Medulla oblongata (tissue), 1 donor: Measurements from ENCODE around the gene ADGRF3.
"Not testable (repeated sequence)": the region's sequence is repeated elsewhere in the genome, so short reads cannot be mapped to it uniquely, and the experiment has no call there.

ENCODE experiments used
- DNase-seq: peaks from one replicate; pipeline ENCODE4 v3.0.0-alpha.2; 2015; ENCODE audit errors: extremely low spot score

ADGRF3 gene

GRCh38 chr2:26349690-26350089 lies 3.1 kb upstream of the ADGRF3 start:
- DNase-seq = no peak

- no peak for DNase-seq
Measured at GRCh38 chr2:26347286-26347865, 787 bp upstream of the ADGRF3 start.

- peak; percentile 100 for DNase-seq
Measured at GRCh38 chr2:26345545-26346453, 790 bp downstream of the ADGRF3 start, which contains the start of gene SELENOI. Gene SELENOI (plus strand): TSS chr2:26346143. CDS start chr2:26346233, 90 bp downstream.

DNA sequence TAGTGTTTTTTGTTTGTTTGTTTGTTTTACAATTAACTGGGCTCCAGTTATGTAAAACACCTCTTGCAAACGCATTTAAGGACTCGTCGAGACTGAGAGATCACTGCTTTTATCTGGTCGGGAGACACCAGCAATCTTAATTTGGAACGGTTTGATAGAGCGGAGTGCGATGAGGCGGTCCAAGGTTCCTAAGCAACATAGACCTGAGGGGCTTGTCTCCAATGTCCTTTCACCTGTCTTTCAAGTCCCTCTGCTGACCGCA lies 1.4 kb downstream of the ADGRF3 start:
- no peak for DNase-seq

GRCh38 chr2:26344581-26345282 lies 1.9 kb downstream of the ADGRF3 start:
- DNase-seq = no peak

GRCh38 chr2:26340831-26341230 lies 5.8 kb downstream of the ADGRF3 start:
- DNase-seq = no peak

GRCh38 chr2:26337298-26337697 lies 9.3 kb downstream of the ADGRF3 start:
- DNase-seq = no peak

- DNase-seq = no peak
Measured at GRCh38 chr2:26336719-26337118, 9.9 kb downstream of the ADGRF3 start.

- no peak for DNase-seq
Measured at GRCh38 chr2:26335231-26335630, 11.4 kb downstream of the ADGRF3 start.

DNA sequence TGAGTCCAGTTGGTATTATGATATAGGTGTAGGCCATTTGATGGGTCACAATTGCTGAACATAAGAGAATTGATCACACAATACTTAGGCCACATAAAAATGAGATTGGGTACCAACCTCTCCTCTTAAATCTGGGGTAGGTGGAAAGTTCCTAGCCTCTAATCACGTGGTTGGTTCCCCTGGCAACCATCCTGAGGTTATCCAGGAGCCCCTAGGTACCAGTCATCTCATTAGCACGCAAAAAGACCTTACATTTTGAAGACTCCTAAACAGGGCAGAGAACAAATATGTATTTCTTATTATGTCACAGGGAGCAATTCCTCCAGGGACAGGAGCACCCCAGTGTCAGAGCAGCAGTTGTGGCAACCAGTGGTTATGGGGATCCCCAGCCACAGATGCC lies 13.3 kb downstream of the ADGRF3 start:
- DNase-seq = no peak

- DNase-seq = not testable (repeated sequence)
Measured at GRCh38 chr2:26331321-26331720, 15.3 kb downstream of the ADGRF3 start.

DNA sequence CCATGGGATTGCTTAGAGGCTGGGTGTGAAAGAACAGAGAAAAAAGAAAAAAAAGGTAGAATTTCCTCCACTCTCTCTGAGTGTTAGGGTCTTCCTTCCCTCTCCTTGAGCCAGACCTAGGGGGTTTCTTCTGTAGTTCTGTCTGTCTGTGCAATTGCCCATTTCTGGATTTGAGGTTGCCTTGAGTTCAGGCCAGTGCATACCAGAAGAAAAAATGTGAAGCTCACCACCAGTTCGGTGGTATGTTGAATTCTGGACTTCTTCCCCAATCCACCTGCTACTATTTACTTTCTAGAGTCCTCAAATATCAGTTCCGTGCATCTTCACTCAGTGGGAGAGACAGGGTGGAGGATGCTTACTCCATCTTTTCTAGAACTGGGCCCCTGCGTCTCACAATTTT lies 16.0 kb downstream of the ADGRF3 start:
- DNase-seq = no peak

DNA sequence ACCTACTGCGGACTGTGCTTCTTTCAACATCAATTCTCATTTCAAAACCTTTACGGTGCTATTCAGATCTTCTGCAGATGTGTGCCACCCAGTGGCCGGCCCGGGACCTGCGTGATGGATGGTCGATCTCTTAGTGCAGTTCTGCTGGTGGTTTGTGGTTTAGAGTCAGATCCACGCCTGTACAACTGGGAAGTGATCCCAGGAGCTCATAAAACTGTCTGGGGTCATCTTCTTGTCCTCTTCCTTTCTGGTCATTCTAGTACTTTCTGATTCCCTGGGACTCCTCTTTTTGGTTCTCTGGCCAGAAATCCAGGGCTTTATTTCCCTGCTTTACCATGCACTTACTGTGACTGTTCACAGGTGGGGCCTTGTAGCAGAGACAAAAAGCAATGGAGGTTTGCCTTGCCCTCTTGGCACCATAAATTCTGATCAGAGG lies 16.5 kb downstream of the ADGRF3 start:
- peak; percentile 91 for DNase-seq

DNA sequence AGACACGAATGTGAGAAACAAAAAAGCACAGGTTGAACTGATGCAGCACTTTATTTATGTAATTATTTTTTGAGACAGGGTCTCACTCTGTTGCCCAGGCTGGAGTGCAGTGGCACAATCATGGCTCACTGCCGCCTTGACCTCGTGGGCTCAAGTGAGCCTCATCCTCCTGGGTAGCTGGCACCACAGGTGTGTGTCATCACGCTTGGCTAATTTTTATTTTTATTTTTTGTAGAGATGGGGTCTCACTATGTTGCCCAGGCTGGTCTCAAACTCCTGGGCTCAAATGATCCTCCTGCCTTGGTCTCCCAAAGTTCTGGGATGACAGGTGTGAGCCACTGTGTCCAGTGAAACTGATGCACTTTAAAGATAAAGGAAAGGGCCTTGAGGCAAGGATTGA lies 17.5 kb downstream of the ADGRF3 start:
- not testable (repeated sequence) for DNase-seq

GRCh38 chr2:26327291-26328272 lies 19.0 kb downstream of the ADGRF3 start:
- no peak for DNase-seq

DNA sequence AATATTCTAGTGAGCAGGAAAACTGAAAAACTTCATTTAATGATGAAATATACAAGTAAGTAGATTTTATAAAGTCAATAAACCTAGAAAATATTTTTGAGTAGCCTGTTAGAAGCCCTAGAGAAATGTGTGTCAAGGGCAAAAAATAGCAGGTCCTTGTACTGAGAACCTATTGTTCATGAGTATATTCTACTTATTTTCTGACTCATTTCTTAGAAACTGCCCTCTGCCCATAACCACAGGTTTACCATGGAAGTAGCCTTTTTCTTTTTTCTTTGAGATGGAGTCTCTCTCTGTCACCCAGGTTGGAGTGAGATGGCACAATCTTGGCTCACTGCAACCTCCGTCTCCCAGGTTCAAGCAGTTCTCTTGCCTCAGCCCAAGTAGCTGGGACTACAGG lies 20.1 kb downstream of the ADGRF3 start:
- DNase-seq = no peak

GRCh38 chr2:26325851-26326250 lies 20.7 kb downstream of the ADGRF3 start:
- DNase-seq = no peak

DNA sequence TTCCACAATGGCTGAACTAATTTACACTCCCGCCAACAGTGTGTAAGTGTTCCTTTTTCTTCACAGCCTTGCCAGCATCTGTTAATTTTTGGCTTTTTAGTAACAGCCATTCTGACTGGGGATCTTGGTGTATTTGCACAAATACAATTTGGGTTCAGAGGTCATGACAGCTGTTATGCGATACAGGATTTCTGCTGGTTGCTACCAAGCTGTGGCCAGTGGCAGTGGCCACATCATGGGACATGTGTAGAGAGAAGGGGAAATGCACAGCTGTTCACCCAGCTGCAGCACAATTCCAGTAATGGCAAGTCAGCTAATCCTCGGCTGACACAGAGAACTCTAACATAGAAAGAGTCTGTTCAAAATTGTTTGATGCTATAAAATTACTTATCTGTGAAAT lies 21.7 kb downstream of the ADGRF3 start:
- DNase-seq = no peak

GRCh38 chr2:26324479-26324878 lies 22.1 kb downstream of the ADGRF3 start:
- DNase-seq = not testable (repeated sequence)

DNA sequence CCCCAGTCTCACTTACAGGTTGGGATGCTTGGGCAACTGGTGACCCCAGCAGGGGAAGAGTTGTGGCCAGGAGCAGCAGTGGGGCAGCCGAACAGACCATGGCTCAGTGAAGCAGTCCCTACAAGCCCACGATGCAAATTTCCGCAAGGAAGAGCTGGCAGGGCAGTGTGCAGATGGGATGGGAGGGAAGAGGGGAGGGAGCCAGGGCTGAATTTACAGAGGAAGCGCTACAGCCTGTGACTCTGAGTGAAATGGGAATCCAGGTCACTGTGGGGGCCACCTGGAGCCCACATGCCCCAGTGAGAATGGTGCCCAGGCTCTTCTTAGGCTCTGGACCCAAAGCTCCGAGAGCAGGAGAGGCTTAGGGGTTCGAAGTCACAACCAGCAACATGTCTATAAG lies 27.6 kb downstream of the ADGRF3 start:
- no peak for DNase-seq

DNA sequence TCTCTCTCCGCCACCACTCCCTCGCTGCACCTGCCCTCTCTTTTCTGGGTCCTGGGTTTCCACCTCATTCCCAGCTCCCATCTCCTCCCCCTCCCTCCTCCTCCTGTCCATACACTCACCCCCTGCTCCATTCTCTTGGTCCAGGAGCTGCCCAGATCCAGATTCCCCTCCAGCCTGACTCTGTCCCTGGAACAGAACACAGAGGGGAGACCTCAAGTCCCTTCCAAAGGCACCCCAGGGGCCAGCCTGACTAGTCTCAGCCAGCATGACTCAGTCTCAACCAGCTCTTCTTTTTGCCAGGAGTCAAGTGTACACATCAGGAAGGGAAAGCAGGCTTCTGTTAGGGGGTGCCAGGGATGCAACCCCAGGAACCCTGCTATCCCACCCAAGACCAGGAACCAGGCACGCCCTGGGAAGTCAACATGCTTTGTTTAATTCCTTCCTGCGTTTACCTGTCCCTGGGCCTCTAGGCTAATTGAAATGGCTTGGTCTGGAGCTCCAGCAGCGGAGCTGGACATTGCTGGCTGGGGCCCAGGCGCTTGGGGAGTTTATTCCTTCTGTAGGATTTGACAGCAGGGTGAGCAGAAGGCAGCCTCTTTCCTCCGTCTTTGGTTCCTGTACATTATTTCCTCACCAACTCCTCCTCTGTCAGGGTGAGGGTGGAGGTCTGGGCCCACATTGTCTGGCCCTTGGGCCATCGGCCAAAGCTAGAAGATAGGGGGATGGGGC lies 29.0 kb downstream of the ADGRF3 start:
- DNase-seq = no peak
